BLaER1 (cell line): ENCODE results near the gene ENDOV.

Experiments used
- H3K27ac ChIP-seq: shearing (Covaris generic); formaldehyde crosslinking; 2 replicates; pipeline ENCODE4 v1.8.1; 2022
- H3K27me3 ChIP-seq: shearing (Covaris generic); formaldehyde crosslinking; 2 replicates; pipeline ENCODE4 v1.8.1; 2022
- H3K36me3 ChIP-seq: shearing (Covaris generic); formaldehyde crosslinking; 2 replicates; pipeline ENCODE4 v1.8.1; 2022
- H3K4me1 ChIP-seq: shearing (Covaris generic); formaldehyde crosslinking; 2 replicates; pipeline ENCODE4 v1.8.1; 2022
- H3K4me2 ChIP-seq: shearing (Covaris generic); formaldehyde crosslinking; 2 replicates; pipeline ENCODE4 v1.8.1; 2022
- H3K4me3 ChIP-seq: shearing (Covaris generic); formaldehyde crosslinking; 2 replicates; pipeline ENCODE4 v1.8.1; 2022
- H3K9ac ChIP-seq: shearing (Covaris generic); formaldehyde crosslinking; 2 replicates; pipeline ENCODE4 v1.8.1; 2022
- H3K9me3 ChIP-seq: shearing (Covaris generic); formaldehyde crosslinking; 2 replicates; pipeline ENCODE4 v1.8.1; 2022
- H4K20me1 ChIP-seq: shearing (Covaris generic); formaldehyde crosslinking; 2 replicates; pipeline ENCODE4 v1.8.1; 2022
- Cebpa-rat ChIP-seq: shearing (Covaris generic); IDR thresholded peaks from 2 replicates; pipeline ENCODE4 v1.8.1; 2022

The ENDOV gene

DNA sequence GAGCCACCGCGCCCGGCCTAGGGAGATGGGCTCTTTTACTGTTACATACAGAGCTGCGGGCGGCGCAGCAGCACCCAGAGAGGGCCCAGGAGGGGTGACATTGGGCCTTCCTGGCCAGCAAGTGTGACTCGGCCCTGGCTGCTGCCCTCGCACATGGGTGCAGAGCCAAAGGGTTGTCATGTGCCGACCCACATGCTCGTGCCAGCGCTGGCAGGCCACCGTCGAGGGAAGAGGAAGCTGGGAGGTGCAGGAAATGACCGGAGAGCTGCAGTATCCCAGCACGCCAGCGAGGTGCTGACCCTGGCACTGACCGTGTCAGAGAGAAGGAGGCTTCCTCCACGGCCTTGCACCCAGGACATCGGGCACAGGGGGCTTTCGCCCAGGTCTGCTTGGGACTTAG is 8.0 kb downstream of the ENDOV start:
- Histone ChIP-seq H4K20me1 (peaks cover 19% of the 10 kb centered on the region), H3K36me3 (peaks cover 5% of the 10 kb centered on the region; the same call in 1 of the 2 replicates), H3K4me1 (peaks cover 60% of the 10 kb centered on the region), H3K4me2 (peak overlapping the region; percentile 86), H3K9me3 (no peaks in the 10 kb centered on the region), H3K27ac (peak overlapping the region; percentile 65; the same call in 1 of the 2 replicates), H3K4me3 (no peak overlapping the region), H3K9ac (no peak overlapping the region), H3K27me3 (no peaks in the 10 kb centered on the region)
- no peak for TF ChIP-seq Cebpa-rat

- Histone ChIP-seq H3K36me3 (no peaks in the 10 kb centered on the region), H4K20me1 (peaks cover 19% of the 10 kb centered on the region), H3K4me2 (peak overlapping the region; percentile 86), H3K4me1 (peaks cover 60% of the 10 kb centered on the region), H3K27me3 (no peaks in the 10 kb centered on the region), H3K27ac (peak overlapping the region; percentile 65), H3K9ac (peak overlapping the region; percentile 37; the same call in 1 of the 2 replicates), H3K4me3 (peak overlapping the region; percentile 42), H3K9me3 (no peaks in the 10 kb centered on the region)
- no peak for TF ChIP-seq Cebpa-rat
Observed at GRCh38 chr17:80423536-80424225, 8.7 kb downstream of the ENDOV start.

GRCh38 chr17:80424261-80424660 is 9.3 kb downstream of the ENDOV start:
- Histone ChIP-seq H3K4me2 (peak overlapping the region; percentile 86), H3K4me1 (peaks cover 60% of the 10 kb centered on the region), H3K36me3 (no peaks in the 10 kb centered on the region), H3K4me3 (peak overlapping the region; percentile 42), H3K27me3 (no peaks in the 10 kb centered on the region), H3K27ac (peak overlapping the region; percentile 70), H3K9me3 (no peaks in the 10 kb centered on the region), H3K9ac (peak overlapping the region; percentile 37; the same call in 1 of the 2 replicates), H4K20me1 (peaks cover 19% of the 10 kb centered on the region)
- no peak for TF ChIP-seq Cebpa-rat

GRCh38 chr17:80424878-80425765 is 10.2 kb downstream of the ENDOV start:
- Histone ChIP-seq H3K4me2 (peak overlapping the region; percentile 86), H4K20me1 (peaks cover 19% of the 10 kb centered on the region), H3K27me3 (no peaks in the 10 kb centered on the region)

GRCh38 chr17:80425835-80426426 is 11.0 kb downstream of the ENDOV start:
- Histone ChIP-seq H3K36me3 (no peaks in the 10 kb centered on the region), H3K4me2 (peak overlapping the region; percentile 86), H3K4me1 (peaks cover 60% of the 10 kb centered on the region), H3K9me3 (no peaks in the 10 kb centered on the region), H3K9ac (no peak overlapping the region), H4K20me1 (peaks cover 19% of the 10 kb centered on the region), H3K27me3 (no peaks in the 10 kb centered on the region), H3K27ac (peak overlapping the region; percentile 28; the same call in 1 of the 2 replicates), H3K4me3 (no peak overlapping the region)
- TF ChIP-seq Cebpa-rat: no peak

More at GRCh38 chr17:80424878-80425765, 10.2 kb downstream of the ENDOV start:
- Histone ChIP-seq H3K4me1 (peaks cover 60% of the 10 kb centered on the region), H3K9ac (peak overlapping the region; percentile 37; the same call in 1 of the 2 replicates), H3K9me3 (no peaks in the 10 kb centered on the region), H3K4me3 (0 out of 2 replicates have a peak overlapping the region, but pooled peaks have one; percentile 34), H3K27ac (peak overlapping the region; percentile 70; the same call in 1 of the 2 replicates), H3K36me3 (no peaks in the 10 kb centered on the region)
- no peak for TF ChIP-seq Cebpa-rat

DNA sequence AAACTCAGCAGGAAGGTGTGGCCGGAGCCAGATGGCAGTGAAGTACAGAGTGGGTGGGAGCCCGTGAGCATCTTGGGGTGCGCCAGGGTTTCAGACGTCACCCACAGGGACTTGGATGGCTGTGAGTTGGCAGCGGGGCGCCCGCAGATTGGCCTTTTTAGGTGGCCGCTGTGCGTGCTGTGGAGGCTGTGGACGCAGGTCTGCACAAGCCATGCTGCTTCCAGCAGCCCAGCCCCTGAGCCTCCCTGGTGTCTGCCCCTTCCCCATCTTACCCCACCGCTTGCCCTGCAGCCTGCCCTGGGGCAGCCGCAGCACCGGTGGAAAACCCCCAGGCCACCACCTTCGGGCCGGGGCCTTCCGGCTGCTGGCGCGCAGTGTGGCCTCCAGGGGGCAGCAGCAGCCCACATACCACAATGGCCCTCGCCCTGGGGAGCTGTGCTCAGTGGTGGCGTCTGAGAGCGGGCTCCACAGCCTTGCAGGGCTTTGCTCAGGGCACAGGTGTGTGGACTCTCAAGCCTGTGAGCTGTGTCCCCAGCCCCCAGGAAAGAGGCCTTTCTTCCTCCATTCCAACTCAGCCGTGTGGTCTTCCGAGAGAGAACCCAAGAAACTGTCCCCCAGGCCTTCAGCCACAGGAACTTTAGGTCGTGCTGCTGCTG is 11.8 kb downstream of the ENDOV start:
- H3K36me3 ChIP-seq: no peaks in the 10 kb centered on the region
- H4K20me1 ChIP-seq: peaks cover 19% of the 10 kb centered on the region
- peak overlapping the region; percentile 86 for H3K4me2 ChIP-seq
- no peak for TF ChIP-seq Cebpa-rat
- no peaks in the 10 kb centered on the region for H3K9me3 ChIP-seq
- H3K4me1 ChIP-seq: peaks cover 57% of the 10 kb centered on the region
- no peak overlapping the region for H3K4me3 ChIP-seq
- H3K9ac ChIP-seq: no peak overlapping the region
- H3K27me3 ChIP-seq: no peaks in the 10 kb centered on the region
- no peak overlapping the region for H3K27ac ChIP-seq

GRCh38 chr17:80427366-80428282 is 12.7 kb downstream of the ENDOV start:
- no peaks in the 10 kb centered on the region for H3K36me3 ChIP-seq
- no peaks in the 10 kb centered on the region for H3K27me3 ChIP-seq
- no peaks in the 10 kb centered on the region for H3K9me3 ChIP-seq
- no peak overlapping the region for H3K9ac ChIP-seq
- no peak for TF ChIP-seq Cebpa-rat
- H4K20me1 ChIP-seq: peaks cover 19% of the 10 kb centered on the region
- no peak overlapping the region for H3K27ac ChIP-seq
- H3K4me2 ChIP-seq: peak overlapping the region; percentile 86
- H3K4me3 ChIP-seq: no peak overlapping the region
- H3K4me1 ChIP-seq: peaks cover 49% of the 10 kb centered on the region

DNA sequence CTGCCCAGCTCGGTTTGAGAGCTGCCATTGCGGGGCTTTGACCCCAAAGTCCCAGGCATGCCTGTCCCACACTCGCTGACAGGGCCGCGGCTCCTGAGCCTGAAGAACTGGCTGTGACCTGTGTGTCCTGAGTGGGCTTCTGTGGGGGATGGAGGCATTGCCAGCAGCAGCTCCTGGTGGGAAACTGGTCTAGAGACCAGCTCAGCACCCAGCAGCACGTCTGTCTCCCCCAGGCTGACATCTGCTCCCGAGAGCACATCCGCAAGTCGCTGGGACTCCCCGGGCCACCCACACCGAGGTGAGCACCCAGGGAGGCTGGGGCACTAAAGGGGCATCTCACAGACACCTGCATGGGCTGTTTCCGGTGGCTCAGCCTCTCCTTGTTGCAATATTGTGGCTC is 13.4 kb downstream of the ENDOV start:
- Histone ChIP-seq H3K9me3 (no peaks in the 10 kb centered on the region), H3K27ac (no peak overlapping the region), H3K4me2 (no peak overlapping the region), H4K20me1 (peaks cover 19% of the 10 kb centered on the region), H3K36me3 (no peaks in the 10 kb centered on the region), H3K27me3 (no peaks in the 10 kb centered on the region), H3K9ac (no peak overlapping the region), H3K4me1 (peaks cover 42% of the 10 kb centered on the region), H3K4me3 (no peak overlapping the region)
- no peak for TF ChIP-seq Cebpa-rat
